Measurements from ENCODE around the gene CACNA1C.

DNA sequence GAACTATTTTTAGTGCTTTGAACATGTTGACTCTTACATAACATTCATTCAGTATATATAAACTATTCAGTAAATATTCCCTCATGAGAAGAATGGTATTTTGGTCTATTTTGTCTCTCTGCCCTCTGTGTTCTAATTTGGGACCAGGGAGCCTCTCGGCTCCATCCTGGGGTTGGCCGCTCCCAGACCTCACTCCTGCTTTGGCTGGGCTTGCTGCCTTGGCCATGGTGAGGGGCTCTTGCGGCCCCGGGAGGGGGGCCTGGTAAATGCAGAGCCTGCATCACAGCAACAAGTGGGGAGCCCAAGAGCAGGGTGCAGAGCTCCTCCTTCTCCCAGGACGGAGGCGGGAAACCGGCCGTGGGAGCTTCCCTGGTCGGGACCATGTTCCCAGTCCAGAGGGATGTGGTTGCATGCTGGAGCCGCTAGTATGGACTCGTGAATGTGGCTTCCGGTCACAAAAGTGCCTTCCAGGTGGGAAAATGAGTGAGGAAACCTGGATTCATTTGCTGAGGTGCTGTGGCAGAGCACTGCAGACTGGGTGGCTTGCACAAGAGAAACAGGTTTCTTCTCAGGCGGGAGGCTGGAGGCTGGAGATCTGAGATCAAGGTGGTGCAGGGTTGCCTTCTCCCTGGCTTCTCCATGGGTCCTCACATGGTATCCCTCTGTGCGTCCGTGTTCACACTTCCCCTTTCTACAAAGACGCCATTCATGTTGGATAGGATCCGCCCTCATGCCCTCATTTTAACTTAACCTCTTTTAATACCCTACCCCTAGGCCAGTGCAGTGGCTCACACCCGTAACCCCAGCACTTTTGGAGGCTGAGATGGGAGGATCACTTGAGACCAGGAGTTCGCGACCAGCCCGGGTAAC is 250.2 kb downstream of the CACNA1C start:
- TF ChIP-seq, protein P1, sequence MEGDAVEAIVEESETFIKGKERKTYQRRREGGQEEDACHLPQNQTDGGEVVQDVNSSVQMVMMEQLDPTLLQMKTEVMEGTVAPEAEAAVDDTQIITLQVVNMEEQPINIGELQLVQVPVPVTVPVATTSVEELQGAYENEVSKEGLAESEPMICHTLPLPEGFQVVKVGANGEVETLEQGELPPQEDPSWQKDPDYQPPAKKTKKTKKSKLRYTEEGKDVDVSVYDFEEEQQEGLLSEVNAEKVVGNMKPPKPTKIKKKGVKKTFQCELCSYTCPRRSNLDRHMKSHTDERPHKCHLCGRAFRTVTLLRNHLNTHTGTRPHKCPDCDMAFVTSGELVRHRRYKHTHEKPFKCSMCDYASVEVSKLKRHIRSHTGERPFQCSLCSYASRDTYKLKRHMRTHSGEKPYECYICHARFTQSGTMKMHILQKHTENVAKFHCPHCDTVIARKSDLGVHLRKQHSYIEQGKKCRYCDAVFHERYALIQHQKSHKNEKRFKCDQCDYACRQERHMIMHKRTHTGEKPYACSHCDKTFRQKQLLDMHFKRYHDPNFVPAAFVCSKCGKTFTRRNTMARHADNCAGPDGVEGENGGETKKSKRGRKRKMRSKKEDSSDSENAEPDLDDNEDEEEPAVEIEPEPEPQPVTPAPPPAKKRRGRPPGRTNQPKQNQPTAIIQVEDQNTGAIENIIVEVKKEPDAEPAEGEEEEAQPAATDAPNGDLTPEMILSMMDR (IDR thresholded peaks at IDR 0.05; ENCODE audit: low read depth, low read length) = no peak
- TF ChIP-seq POLR2A (IDR thresholded peaks at IDR 0.05; ENCODE audit: extremely low read depth, insufficient read length) (no peak), MYC (IDR thresholded peaks at IDR 0.05; ENCODE audit: low read depth, low read length) (no peak)
